ENCODE results near the gene SLC38A11.

SLC38A11 gene

GRCh38 chr2:164910101-164910899, 45.0 kb downstream of the SLC38A11 start:
- Histone ChIP-seq H3K27ac (ENCODE audit: low read length) (peak overlapping the region; percentile 54), H3K27me3 (ENCODE audit: low read depth, low read length) (no peaks in the 10 kb centered on the region), H3K36me3 (ENCODE audit: control insufficient read depth in 1 of 2, insufficient read depth in 2 of 2, low read length in 2 of 2) (no peaks in the 10 kb centered on the region), H3K4me3 (ENCODE audit: low read depth in 1 of 2, low read length in 2 of 2) (no peak overlapping the region), H3K9me3 (ENCODE audit: control insufficient read depth in 1 of 2, low read length in 2 of 2) (no peaks in the 10 kb centered on the region), H3K4me1 (ENCODE audit: control insufficient read depth in 1 of 2, insufficient read depth in 2 of 2, low read length in 2 of 2) (peaks cover 0 to 4% of the 10 kb centered on the region in 2 donors)

GRCh38 chr2:164906947-164907346, 48.4 kb downstream of the SLC38A11 start:
- H3K4me1 ChIP-seq (ENCODE audit: control insufficient read depth in 1 of 2, insufficient read depth in 2 of 2, low read length in 2 of 2), result no peaks in the 10 kb centered on the region

GRCh38 chr2:164905307-164905706, 50.0 kb downstream of the SLC38A11 start:
- Histone ChIP-seq H3K4me1 (ENCODE audit: control insufficient read depth in 1 of 2, insufficient read depth in 2 of 2, low read length in 2 of 2) (no peaks in the 10 kb centered on the region), H3K9me3 (ENCODE audit: control insufficient read depth in 1 of 2, low read length in 2 of 2) (no peaks in the 10 kb centered on the region), H3K27ac (ENCODE audit: low read length) (no peak overlapping the region), H3K4me3 (ENCODE audit: low read depth in 1 of 2, low read length in 2 of 2) (no peak overlapping the region), H3K36me3 (ENCODE audit: control insufficient read depth in 1 of 2, insufficient read depth in 2 of 2, low read length in 2 of 2) (no peaks in the 10 kb centered on the region), H3K27me3 (ENCODE audit: low read depth, low read length) (no peaks in the 10 kb centered on the region)

More at GRCh38 chr2:164906947-164907346, 48.4 kb downstream of the SLC38A11 start:
- Histone ChIP-seq H3K36me3 (ENCODE audit: control insufficient read depth in 1 of 2, insufficient read depth in 2 of 2, low read length in 2 of 2) (no peaks in the 10 kb centered on the region), H3K27ac (ENCODE audit: low read length) (no peak overlapping the region), H3K27me3 (ENCODE audit: low read depth, low read length) (no peaks in the 10 kb centered on the region), H3K4me3 (ENCODE audit: low read depth in 1 of 2, low read length in 2 of 2) (no peak overlapping the region), H3K9me3 (ENCODE audit: control insufficient read depth in 1 of 2, low read length in 2 of 2) (no peaks in the 10 kb centered on the region)

GRCh38 chr2:164903951-164904350, 51.4 kb downstream of the SLC38A11 start:
- Histone ChIP-seq H3K27ac (ENCODE audit: low read length) (no peak overlapping the region), H3K36me3 (ENCODE audit: control insufficient read depth in 1 of 2, insufficient read depth in 2 of 2, low read length in 2 of 2) (no peaks in the 10 kb centered on the region), H3K4me3 (ENCODE audit: low read depth in 1 of 2, low read length in 2 of 2) (no peak overlapping the region), H3K4me1 (ENCODE audit: control insufficient read depth in 1 of 2, insufficient read depth in 2 of 2, low read length in 2 of 2) (no peaks in the 10 kb centered on the region), H3K27me3 (ENCODE audit: low read depth, low read length) (no peaks in the 10 kb centered on the region), H3K9me3 (ENCODE audit: control insufficient read depth in 1 of 2, low read length in 2 of 2) (no peaks in the 10 kb centered on the region)

GRCh38 chr2:164903204-164903603, 52.1 kb downstream of the SLC38A11 start:
- Histone ChIP-seq H3K4me3 (ENCODE audit: low read depth in 1 of 2, low read length in 2 of 2) (no peak overlapping the region), H3K27me3 (ENCODE audit: low read depth, low read length) (no peaks in the 10 kb centered on the region), H3K9me3 (ENCODE audit: control insufficient read depth in 1 of 2, low read length in 2 of 2) (no peaks in the 10 kb centered on the region), H3K27ac (ENCODE audit: low read length) (no peak overlapping the region), H3K36me3 (ENCODE audit: control insufficient read depth in 1 of 2, insufficient read depth in 2 of 2, low read length in 2 of 2) (no peaks in the 10 kb centered on the region), H3K4me1 (ENCODE audit: control insufficient read depth in 1 of 2, insufficient read depth in 2 of 2, low read length in 2 of 2) (no peaks in the 10 kb centered on the region)

- Histone ChIP-seq H3K9me3 (ENCODE audit: control insufficient read depth in 1 of 2, low read length in 2 of 2) (no peaks in the 10 kb centered on the region), H3K36me3 (ENCODE audit: control insufficient read depth in 1 of 2, insufficient read depth in 2 of 2, low read length in 2 of 2) (no peaks in the 10 kb centered on the region), H3K27ac (ENCODE audit: low read length) (no peak overlapping the region), H3K4me3 (ENCODE audit: low read depth in 1 of 2, low read length in 2 of 2) (no peak overlapping the region), H3K27me3 (ENCODE audit: low read depth, low read length) (no peaks in the 10 kb centered on the region), H3K4me1 (ENCODE audit: control insufficient read depth in 1 of 2, insufficient read depth in 2 of 2, low read length in 2 of 2) (no peaks in the 10 kb centered on the region)
Observed at GRCh38 chr2:164899121-164899520, 56.2 kb downstream of the SLC38A11 start.

- Histone ChIP-seq H3K4me1 (ENCODE audit: control insufficient read depth in 1 of 2, insufficient read depth in 2 of 2, low read length in 2 of 2) (no peaks in the 10 kb centered on the region), H3K36me3 (ENCODE audit: control insufficient read depth in 1 of 2, insufficient read depth in 2 of 2, low read length in 2 of 2) (no peaks in the 10 kb centered on the region), H3K9me3 (ENCODE audit: control insufficient read depth in 1 of 2, low read length in 2 of 2) (no peaks in the 10 kb centered on the region), H3K4me3 (ENCODE audit: low read depth in 1 of 2, low read length in 2 of 2) (no peak overlapping the region), H3K27ac (ENCODE audit: low read length) (no peak overlapping the region), H3K27me3 (ENCODE audit: low read depth, low read length) (no peaks in the 10 kb centered on the region)
Observed at GRCh38 chr2:164898475-164898874, 56.9 kb downstream of the SLC38A11 start.

- Histone ChIP-seq H3K9me3 (ENCODE audit: control insufficient read depth in 1 of 2, low read length in 2 of 2) (no peaks in the 10 kb centered on the region), H3K27ac (ENCODE audit: low read length) (no peak overlapping the region), H3K36me3 (ENCODE audit: control insufficient read depth in 1 of 2, insufficient read depth in 2 of 2, low read length in 2 of 2) (no peaks in the 10 kb centered on the region)
Observed at GRCh38 chr2:164897469-164898260, 57.7 kb downstream of the SLC38A11 start.

GRCh38 chr2:164896634-164897355, 58.5 kb downstream of the SLC38A11 start:
- H3K4me3 ChIP-seq (ENCODE audit: low read depth in 1 of 2, low read length in 2 of 2), result no peak overlapping the region
- H3K27me3 ChIP-seq (ENCODE audit: low read depth, low read length), result no peaks in the 10 kb centered on the region
- no peaks in the 10 kb centered on the region for H3K4me1 ChIP-seq (ENCODE audit: control insufficient read depth in 1 of 2, insufficient read depth in 2 of 2, low read length in 2 of 2)
- H3K9me3 ChIP-seq (ENCODE audit: control insufficient read depth in 1 of 2, low read length in 2 of 2), result no peaks in the 10 kb centered on the region
- no peaks in the 10 kb centered on the region for H3K36me3 ChIP-seq (ENCODE audit: control insufficient read depth in 1 of 2, insufficient read depth in 2 of 2, low read length in 2 of 2)
- no peak overlapping the region for H3K27ac ChIP-seq (ENCODE audit: low read length)

More at GRCh38 chr2:164897469-164898260, 57.7 kb downstream of the SLC38A11 start:
- no peaks in the 10 kb centered on the region for H3K27me3 ChIP-seq (ENCODE audit: low read depth, low read length)
- H3K4me3 ChIP-seq (ENCODE audit: low read depth in 1 of 2, low read length in 2 of 2), result no peak overlapping the region
- H3K4me1 ChIP-seq (ENCODE audit: control insufficient read depth in 1 of 2, insufficient read depth in 2 of 2, low read length in 2 of 2), result no peaks in the 10 kb centered on the region

- no peak overlapping the region for H3K27ac ChIP-seq (ENCODE audit: low read length)
- H3K4me3 ChIP-seq (ENCODE audit: low read depth in 1 of 2, low read length in 2 of 2), result no peak overlapping the region
- H3K9me3 ChIP-seq (ENCODE audit: control insufficient read depth in 1 of 2, low read length in 2 of 2), result no peaks in the 10 kb centered on the region
- H3K27me3 ChIP-seq (ENCODE audit: low read depth, low read length), result no peaks in the 10 kb centered on the region
- no peaks in the 10 kb centered on the region for H3K4me1 ChIP-seq (ENCODE audit: control insufficient read depth in 1 of 2, insufficient read depth in 2 of 2, low read length in 2 of 2)
- no peaks in the 10 kb centered on the region for H3K36me3 ChIP-seq (ENCODE audit: control insufficient read depth in 1 of 2, insufficient read depth in 2 of 2, low read length in 2 of 2)
Observed at GRCh38 chr2:164896226-164896625, 59.1 kb downstream of the SLC38A11 start.

GRCh38 chr2:164891460-164891859, 63.9 kb downstream of the SLC38A11 start:
- H3K9me3 ChIP-seq (ENCODE audit: control insufficient read depth in 1 of 2, low read length in 2 of 2), result no peaks in the 10 kb centered on the region
- no peaks in the 10 kb centered on the region for H3K4me1 ChIP-seq (ENCODE audit: control insufficient read depth in 1 of 2, insufficient read depth in 2 of 2, low read length in 2 of 2)
- no peaks in the 10 kb centered on the region for H3K27me3 ChIP-seq (ENCODE audit: low read depth, low read length)
- no peaks in the 10 kb centered on the region for H3K36me3 ChIP-seq (ENCODE audit: control insufficient read depth in 1 of 2, insufficient read depth in 2 of 2, low read length in 2 of 2)
- H3K4me3 ChIP-seq (ENCODE audit: low read depth in 1 of 2, low read length in 2 of 2), result no peak overlapping the region
- no peak overlapping the region for H3K27ac ChIP-seq (ENCODE audit: low read length)

Data from muscle layer of duodenum (tissue), 2 donors.